B cell (primary cell): ENCODE data around the gene EFNA1. TPM values are rescaled to one million over a fixed set of nuclear protein-coding genes. Genes with fewer than 3 reads are reported as not detected.

Experiments
- ATAC-seq: fragments of 200-7000 bp; cut with Tn5 transposase; one replicate; pipeline ENCODE4 v1.10.0; 2021; ENCODE audit warnings: low read depth, mild to moderate bottlenecking, moderate number of reproducible peaks, moderate library complexity
- CTCF ChIA-PET: fragments of 350-600 bp; sonication (Branson Sonifier 250); formaldehyde crosslinking; loops from one replicate; lab custom pipeline; 2021; ENCODE audit warnings: antibody characterized with exemption, inconsistent platforms; lab: Charles Lee
- POLR2A ChIA-PET: fragments of 350-600 bp; sonication (Branson Sonifier 250); formaldehyde crosslinking; loops from one replicate; lab custom pipeline; 2021; ENCODE audit warnings: antibody characterized with exemption; lab: Charles Lee
- DNase-seq: peaks from one replicate; pipeline ENCODE4 v3.0.0; 2013
- H2AFZ ChIP-seq: 2 replicates; pipeline ENCODE4 v1.6.1; 2012; ENCODE audit warnings: mild to moderate bottlenecking, low read depth, low read length; ENCODE audit not compliant: insufficient read depth, poor library complexity, severe bottlenecking
- H3K27ac ChIP-seq, 2 donors: 1 replicate in 1 of 2; 2 replicates in 1 of 2; pipeline ENCODE4 v1.5.1; 2012 to 2013; ENCODE audit warnings: low read length in 2 of 2, mild to moderate bottlenecking in 2 of 2, moderate library complexity in 1 of 2
- H3K27me3 ChIP-seq, 4 experiments: fragments of 200-600 bp in 1 of 4; sonication (generic) in 1 of 4; replicated peaks in 1 of 4; 1 replicate in 2 of 4; 2 replicates in 2 of 4; pipeline versions ENCODE4 v1.6.1 to v1.7.0; 2013 to 2016; ENCODE audit warnings: low read length in 3 of 4, mild to moderate bottlenecking in 2 of 4, mixed read lengths in 1 of 4, moderate library complexity in 1 of 4; ENCODE audit not compliant: insufficient read depth in 4 of 4, control insufficient read depth in 3 of 4; ENCODE audit errors: control extremely low read depth in 1 of 4
- H3K36me3 ChIP-seq, 2 experiments: replicated peaks in 1 of 2; 1 replicate in 1 of 2; 2 replicates in 1 of 2; pipeline versions ENCODE4 v1.6.1 to v1.7.1; 2013; ENCODE audit warnings: low read length in 1 of 2; ENCODE audit not compliant: insufficient read depth in 2 of 2, control insufficient read depth in 1 of 2; ENCODE audit errors: control extremely low read depth in 1 of 2, extremely low read depth in 1 of 2
- H3K4me1 ChIP-seq, 2 donors: fragments of 200-600 bp in 1 of 2; sonication (generic) in 1 of 2; 1 replicate in 1 of 2; 2 replicates in 1 of 2; pipeline versions ENCODE4 v1.5.1 to v1.6.1; 2013 to 2017; ENCODE audit warnings: low read length in 2 of 2; ENCODE audit not compliant: control insufficient read depth in 2 of 2, insufficient read depth in 2 of 2
- H3K4me2 ChIP-seq: replicated peaks from 2 replicates; pipeline ENCODE3; 2012; ENCODE audit warnings: mild to moderate bottlenecking, low read depth, low read length; ENCODE audit not compliant: poor library complexity, severe bottlenecking
- H3K4me3 ChIP-seq, 5 experiments: fragments of 200-600 bp in 1 of 5; sonication (generic) in 1 of 5; 1 replicate in 3 of 5; 2 replicates in 2 of 5; pipeline versions ENCODE4 v1.5.1 to v1.7.0; 2011 to 2016; ENCODE audit warnings: low read length in 4 of 5, mild to moderate bottlenecking in 4 of 5, low read depth in 2 of 5, control low read depth in 1 of 5, moderate library complexity in 1 of 5; ENCODE audit not compliant: insufficient read depth in 1 of 5; ENCODE audit errors: control extremely low read depth in 1 of 5, extremely low read depth in 1 of 5
- H3K79me2 ChIP-seq: fragments of 200-600 bp; sonication (generic); one replicate; pipeline ENCODE4 v1.6.0; 2016; ENCODE audit warnings: low read length; ENCODE audit not compliant: control insufficient read depth, insufficient read depth
- H3K9ac ChIP-seq: fragments of 200-600 bp; sonication (generic); 2 replicates; pipeline ENCODE4 v1.6.1; 2017; ENCODE audit warnings: mild to moderate bottlenecking, low read length, moderate library complexity
- H3K9me3 ChIP-seq, 3 donors: one replicate each; pipeline versions ENCODE4 v1.6.1 to v1.7.1; 2013; ENCODE audit warnings: low read length in 2 of 3; ENCODE audit not compliant: control insufficient read depth in 2 of 3, insufficient read depth in 1 of 3; ENCODE audit errors: control extremely low read depth in 1 of 3
- H4K20me1 ChIP-seq: 2 replicates; pipeline ENCODE4 v1.6.0; 2012; ENCODE audit warnings: mild to moderate bottlenecking, low read length; ENCODE audit not compliant: insufficient read depth, control insufficient read depth, poor library complexity, severe bottlenecking
- H3K27ac Mint-ChIP-seq: one replicate; pipeline ENCODE4 v1.8.0; 2021; ENCODE audit warnings: mixed read lengths
- H3K27me3 Mint-ChIP-seq: one replicate; pipeline ENCODE4 v1.8.0; 2021; ENCODE audit warnings: mixed read lengths
- H3K4me1 Mint-ChIP-seq: one replicate; pipeline ENCODE4 v1.8.0; 2021; ENCODE audit warnings: mixed read lengths
- H3K4me3 Mint-ChIP-seq: one replicate; pipeline ENCODE4 v1.8.0; 2021; ENCODE audit warnings: mixed read lengths
- H3K9me3 Mint-ChIP-seq: one replicate; pipeline ENCODE4 v1.8.0; 2022; ENCODE audit warnings: mixed read lengths; ENCODE audit not compliant: insufficient read depth
- CTCF ChIP-seq: fragments of 200-600 bp; IDR thresholded peaks from one replicate; pipeline ENCODE4 v1.8.0; 2022; ENCODE audit warnings: antibody characterized with exemption, mild to moderate bottlenecking
- EZH2 ChIP-seq: IDR thresholded peaks from 2 replicates; pipeline ENCODE4 v1.6.1; 2012; ENCODE audit warnings: borderline replicate concordance, low read depth, mild to moderate bottlenecking, moderate library complexity, low read length; ENCODE audit not compliant: insufficient read depth, poor library complexity, severe bottlenecking
- WGBS: methylation state at CpG from one replicate; pipeline ENCODE4 v1.1.5; 2013; ENCODE audit warnings: missing lambda C conversion rate; ENCODE audit not compliant: insufficient coverage; 5-methylcytosine and 5-hydroxymethylcytosine counted together
- intact Hi-C: fragments of 100-400 bp; cut with micrococcal nuclease; formaldehyde crosslinking; loops from one replicate; pipeline ENCODE4 v1.10.0; 2022
- polyA plus RNA-seq: library from polyadenylated mRNA; depleted of rRNA; stranded (reverse); fragments of >200 nt; gene quantifications from 2 replicates; pipeline ENCODE4 v1.2.3, GENCODE V29; 2012
- total RNA-seq, 2 donors: library from RNA; stranded (reverse); fragments of 120-200 nt in 1 of 2; gene quantifications; 1 replicate in 1 of 2; 2 replicates in 1 of 2; pipeline versions ENCODE4 v1.2.3 to v1.2.4, GENCODE V29; 2013 to 2022

The EFNA1 gene
- total and polyA plus RNA-seq, 2 donors (not counting 1 experiment from before 2014, with no cell fraction given): 0.28 TPM; not detected in 1

GRCh38 chr1:155182052-155182550, 54.4 kb downstream of the EFNA1 start:
- Mint-ChIP-seq H3K4me1 (peaks cover 24% of the 10 kb centered on the region), H3K27ac (no peak overlapping the region), H3K9me3 (no peaks in the 10 kb centered on the region), H3K4me3 (no peak overlapping the region), H3K27me3 (no peaks in the 10 kb centered on the region)
- TF ChIP-seq EZH2 (no peak), CTCF (no peak)
- ChIA-PET CTCF (interaction anchor here (12.7 kb wide), 1 partner anchor 13 kb away, joined by 196 read pairs; no protein-coding TSS in a partner anchor), POLR2A (interaction anchor here (0.8 kb wide), 1 partner anchor 81 kb away, joined by 10 read pairs; no protein-coding TSS in a partner anchor)
- Histone ChIP-seq H3K79me2 (no peaks in the 10 kb centered on the region), H3K27ac (no peak overlapping the region), H3K4me2 (no peak overlapping the region), H2AFZ (no peak overlapping the region), H3K9me3 (no peaks in the 10 kb centered on the region), H3K9ac (no peak overlapping the region), H3K36me3 (no peaks in the 10 kb centered on the region), H3K4me1 (peaks cover 18 to 32% of the 10 kb centered on the region in 2 donors), H3K27me3 (no peaks in the 10 kb centered on the region), H4K20me1 (no peaks in the 10 kb centered on the region), H3K4me3 (no peak overlapping the region)
- DNase-seq (no peak), ATAC-seq (no peak)
- 96% methylated on average over 7 of the region's 7 CpGs for WGBS
- intact Hi-C loops: no loop called here

GRCh38 chr1:155183775-155184221, 56.1 kb downstream of the EFNA1 start:
- H3K4me2 ChIP-seq: peak overlapping the region; percentile 59
- H4K20me1 ChIP-seq: no peaks in the 10 kb centered on the region
- no peaks in the 10 kb centered on the region for H3K79me2 ChIP-seq
- intact Hi-C loops: no loop called here
- Mint-ChIP-seq H3K9me3 (no peaks in the 10 kb centered on the region), H3K4me3 (no peak overlapping the region), H3K27ac (no peak overlapping the region), H3K4me1 (peaks cover 28% of the 10 kb centered on the region), H3K27me3 (no peaks in the 10 kb centered on the region)
- ATAC-seq (no peak), DNase-seq (no peak)
- H3K9ac ChIP-seq: no peak overlapping the region
- no peak overlapping the region for H3K27ac ChIP-seq
- peaks cover 18 to 31% of the 10 kb centered on the region in 2 donors for H3K4me1 ChIP-seq
- H3K36me3 ChIP-seq: no peaks in the 10 kb centered on the region
- POLR2A ChIA-PET: no interaction called here
- H3K9me3 ChIP-seq: no peaks in the 10 kb centered on the region
- TF ChIP-seq EZH2 (no peak), CTCF (no peak)
- 96% methylated on average over 20 of the region's 20 CpGs for WGBS
- no peaks in the 10 kb centered on the region for H3K27me3 ChIP-seq
- CTCF ChIA-PET: interaction anchor here (2.8 to 3.2 kb wide), 2 partner anchors 10 kb away, joined by 27 to 31 read pairs; partner anchors contain the start of genes KRTCAP2 and TRIM46
- H3K4me3 ChIP-seq: no peak overlapping the region
- no peak overlapping the region for H2AFZ ChIP-seq
